Measurements from ENCODE around the gene FLOT1. TPM values are rescaled to one million over a fixed set of nuclear protein-coding genes. Genes with fewer than 3 reads are reported as not detected.

Gene FLOT1
- total RNA-seq, 2 donors from 2014 or later, result 121 to 141 TPM

GRCh38 chr6:30684386-30685156 lies 57.9 kb downstream of the FLOT1 start:
- peaks cover 63% of the 10 kb centered on the region for H3K4me1 Mint-ChIP-seq
- H3K27ac Mint-ChIP-seq, result peak overlapping the region; percentile 39
- Histone ChIP-seq H3K9me3 (ENCODE audit: control insufficient read depth, low read length) (no peaks in the 10 kb centered on the region), H3K27me3 (ENCODE audit: control insufficient read depth, insufficient read depth, low read length, poor library complexity, severe bottlenecking) (no peaks in the 10 kb centered on the region), H3K27ac (ENCODE audit: low read depth, low read length) (no peak overlapping the region), H3K4me3 (ENCODE audit: low read length) (peak overlapping the region; percentile 95), H3K4me1 (ENCODE audit: control insufficient read depth, insufficient read depth, low read length) (peaks cover 18% of the 10 kb centered on the region), H3K9ac (ENCODE audit: extremely low read depth, low read length, poor library complexity, severe bottlenecking) (peak overlapping the region; percentile 31), H3K36me3 (ENCODE audit: control insufficient read depth, insufficient read depth, low read length) (peaks cover 13% of the 10 kb centered on the region)
- peaks cover 17% of the 10 kb centered on the region for H3K36me3 Mint-ChIP-seq (ENCODE audit: low read depth)
- no peaks in the 10 kb centered on the region for H3K9me3 Mint-ChIP-seq
- peak overlapping the region; percentile 75 for H3K4me3 Mint-ChIP-seq
- H3K27me3 Mint-ChIP-seq (ENCODE audit: insufficient read depth), result no peaks in the 10 kb centered on the region
- DNase-seq, result no peak
- TF ChIP-seq, protein P1, sequence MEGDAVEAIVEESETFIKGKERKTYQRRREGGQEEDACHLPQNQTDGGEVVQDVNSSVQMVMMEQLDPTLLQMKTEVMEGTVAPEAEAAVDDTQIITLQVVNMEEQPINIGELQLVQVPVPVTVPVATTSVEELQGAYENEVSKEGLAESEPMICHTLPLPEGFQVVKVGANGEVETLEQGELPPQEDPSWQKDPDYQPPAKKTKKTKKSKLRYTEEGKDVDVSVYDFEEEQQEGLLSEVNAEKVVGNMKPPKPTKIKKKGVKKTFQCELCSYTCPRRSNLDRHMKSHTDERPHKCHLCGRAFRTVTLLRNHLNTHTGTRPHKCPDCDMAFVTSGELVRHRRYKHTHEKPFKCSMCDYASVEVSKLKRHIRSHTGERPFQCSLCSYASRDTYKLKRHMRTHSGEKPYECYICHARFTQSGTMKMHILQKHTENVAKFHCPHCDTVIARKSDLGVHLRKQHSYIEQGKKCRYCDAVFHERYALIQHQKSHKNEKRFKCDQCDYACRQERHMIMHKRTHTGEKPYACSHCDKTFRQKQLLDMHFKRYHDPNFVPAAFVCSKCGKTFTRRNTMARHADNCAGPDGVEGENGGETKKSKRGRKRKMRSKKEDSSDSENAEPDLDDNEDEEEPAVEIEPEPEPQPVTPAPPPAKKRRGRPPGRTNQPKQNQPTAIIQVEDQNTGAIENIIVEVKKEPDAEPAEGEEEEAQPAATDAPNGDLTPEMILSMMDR (conservative IDR thresholded peaks at IDR 0.05), result no peak
- 60 to 70% methylated on average over 7 to 19 of the region's 21 CpGs for WGBS, 2 experiments (ENCODE audit: insufficient coverage in 1 of 2, insufficient read length in 1 of 2)

DNA sequence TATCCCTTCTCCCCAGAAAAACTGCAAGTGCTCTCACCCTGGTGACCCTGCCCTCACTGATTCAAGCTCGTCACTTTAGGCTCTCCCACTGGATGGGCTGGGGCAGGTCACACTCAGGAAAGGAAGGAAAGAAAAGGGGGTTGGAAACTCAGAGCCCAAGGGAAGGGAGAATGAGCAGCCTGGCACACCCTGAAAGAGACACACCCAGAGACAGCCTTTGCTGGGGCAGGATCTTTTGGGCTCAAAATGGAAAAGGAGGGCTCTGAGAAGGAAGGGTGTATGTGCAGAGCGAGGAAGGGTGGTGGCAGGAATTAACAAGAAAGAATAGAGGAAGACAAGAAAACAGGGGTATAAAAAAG lies 58.5 kb downstream of the FLOT1 start:
- no peak for DNase-seq
- peak overlapping the region; percentile 95 for H3K4me3 ChIP-seq (ENCODE audit: low read length)
- no peaks in the 10 kb centered on the region for H3K27me3 Mint-ChIP-seq (ENCODE audit: insufficient read depth)
- peaks cover 15% of the 10 kb centered on the region for H3K36me3 ChIP-seq (ENCODE audit: control insufficient read depth, insufficient read depth, low read length)
- no peaks in the 10 kb centered on the region for H3K9me3 ChIP-seq (ENCODE audit: control insufficient read depth, low read length)
- H3K4me1 ChIP-seq (ENCODE audit: control insufficient read depth, insufficient read depth, low read length), result peaks cover 18% of the 10 kb centered on the region
- H3K27ac Mint-ChIP-seq, result no peak overlapping the region
- no peaks in the 10 kb centered on the region for H3K9me3 Mint-ChIP-seq
- H3K36me3 Mint-ChIP-seq (ENCODE audit: low read depth), result peaks cover 18% of the 10 kb centered on the region
- H3K4me1 Mint-ChIP-seq, result peaks cover 65% of the 10 kb centered on the region
- H3K27me3 ChIP-seq (ENCODE audit: control insufficient read depth, insufficient read depth, low read length, poor library complexity, severe bottlenecking), result no peaks in the 10 kb centered on the region
- peak overlapping the region; percentile 31 for H3K9ac ChIP-seq (ENCODE audit: extremely low read depth, low read length, poor library complexity, severe bottlenecking)
- 49 to 75% methylated on average over 1 to 2 of the region's 2 CpGs for WGBS, 2 experiments (ENCODE audit: insufficient coverage in 1 of 2, insufficient read length in 1 of 2)
- peak overlapping the region; percentile 75 for H3K4me3 Mint-ChIP-seq
- TF ChIP-seq, protein P1 (conservative IDR thresholded peaks at IDR 0.05), result no peak
- H3K27ac ChIP-seq (ENCODE audit: low read depth, low read length), result no peak overlapping the region

DNA sequence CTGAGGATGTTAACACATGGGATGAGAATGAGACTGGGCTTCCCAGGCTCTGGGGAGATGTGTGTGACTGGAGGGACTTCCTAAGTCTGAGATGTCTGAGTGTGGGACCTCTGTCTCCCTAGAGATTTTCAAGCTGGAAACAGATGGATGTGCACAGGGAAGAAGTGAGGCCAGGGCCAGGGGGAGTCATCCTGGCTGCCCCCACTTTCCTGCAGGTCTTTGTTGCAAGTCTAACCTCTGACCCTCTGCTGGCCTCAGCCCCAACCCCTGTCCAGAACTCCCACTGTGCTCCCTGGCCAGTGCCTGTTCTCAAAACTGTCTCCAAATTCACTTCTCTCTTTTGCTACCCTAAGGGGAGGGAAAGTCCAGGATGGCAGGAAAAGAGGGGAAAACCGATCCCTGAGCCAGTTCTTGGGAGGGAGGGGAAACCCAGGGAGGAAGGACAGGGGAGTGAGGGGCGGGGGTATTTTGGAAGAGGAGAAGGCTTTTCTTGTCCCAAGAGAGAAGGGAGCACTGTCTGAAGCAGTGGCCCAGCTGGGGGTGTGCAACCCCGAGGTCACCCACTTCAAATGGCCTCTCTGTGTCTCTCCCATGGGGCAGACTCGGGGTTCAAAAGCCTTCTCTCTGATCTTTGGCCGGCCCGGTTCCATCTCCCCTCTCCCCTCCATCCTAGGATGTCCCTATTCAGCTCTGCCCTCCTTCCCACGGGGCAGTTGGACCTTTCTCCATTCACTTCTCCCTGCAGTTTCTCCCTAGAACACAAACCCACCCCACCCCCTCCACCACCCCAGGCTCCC lies 59.1 kb downstream of the FLOT1 start:
- 35 to 45% methylated on average over 4 to 7 of the region's 7 CpGs for WGBS, 2 experiments (ENCODE audit: insufficient coverage in 1 of 2, insufficient read length in 1 of 2)
- H3K27me3 Mint-ChIP-seq (ENCODE audit: insufficient read depth), result no peaks in the 10 kb centered on the region
- peak overlapping the region; percentile 31 for H3K9ac ChIP-seq (ENCODE audit: extremely low read depth, low read length, poor library complexity, severe bottlenecking)
- TF ChIP-seq, protein P1 (conservative IDR thresholded peaks at IDR 0.05), result no peak
- DNase-seq, result no peak
- H3K4me1 Mint-ChIP-seq, result peaks cover 62% of the 10 kb centered on the region
- peaks cover 18% of the 10 kb centered on the region for H3K4me1 ChIP-seq (ENCODE audit: control insufficient read depth, insufficient read depth, low read length)
- peak overlapping the region; percentile 75 for H3K4me3 Mint-ChIP-seq
- peaks cover 21% of the 10 kb centered on the region for H3K36me3 ChIP-seq (ENCODE audit: control insufficient read depth, insufficient read depth, low read length)
- peaks cover 23% of the 10 kb centered on the region for H3K36me3 Mint-ChIP-seq (ENCODE audit: low read depth)
- H3K27ac Mint-ChIP-seq, result peak overlapping the region; percentile 61
- no peaks in the 10 kb centered on the region for H3K27me3 ChIP-seq (ENCODE audit: control insufficient read depth, insufficient read depth, low read length, poor library complexity, severe bottlenecking)
- H3K9me3 Mint-ChIP-seq, result no peaks in the 10 kb centered on the region
- H3K4me3 ChIP-seq (ENCODE audit: low read length), result peak overlapping the region; percentile 95
- H3K9me3 ChIP-seq (ENCODE audit: control insufficient read depth, low read length), result no peaks in the 10 kb centered on the region
- H3K27ac ChIP-seq (ENCODE audit: low read depth, low read length), result no peak overlapping the region
